HEK293 (cell line): Measurements from ENCODE around the gene CRYZL1.

ENCODE experiments used
- CTCF ChIA-PET: fragments of 350-600 bp; formaldehyde crosslinking; extraction: SDS; loops from one replicate; lab custom pipeline; 2021; ENCODE audit warnings: antibody characterized with exemption; lab: Yijun Ruan, JAX
- POLR2A ChIA-PET: fragments of 300-600 bp; formaldehyde crosslinking; extraction: SDS; loops from one replicate; lab custom pipeline; 2020; ENCODE audit warnings: antibody characterized with exemption, inconsistent platforms; lab: Yijun Ruan, JAX
- H3K27ac ChIP-seq: fragments of 200-500 bp; sonication (Bioruptor generic); 2 replicates; pipeline ENCODE4 v1.5.1; 2014; ENCODE audit warnings: low read depth, low read length, control low read depth, inconsistent platforms; ENCODE audit errors: extremely low read depth
- H3K36me3 ChIP-seq, 2 experiments: fragments of 200-500 bp in 1 of 2; sonication (Bioruptor generic) in 1 of 2; 1 replicate in 1 of 2; 2 replicates in 1 of 2; pipeline ENCODE4 v1.5.1; 2014 to 2017; ENCODE audit warnings: inconsistent platforms in 2 of 2, low read length in 2 of 2; ENCODE audit not compliant: control insufficient read depth in 2 of 2, insufficient read depth in 1 of 2
- H3K4me1 ChIP-seq: fragments of 200-500 bp; sonication (Bioruptor generic); 2 replicates; pipeline ENCODE4 v1.5.1; 2014; ENCODE audit warnings: mild to moderate bottlenecking, low read length, inconsistent platforms; ENCODE audit not compliant: control insufficient read depth, insufficient read depth
- H3K4me3 ChIP-seq: 2 replicates; pipeline ENCODE4 v1.5.1; 2011; ENCODE audit warnings: low read depth, mild to moderate bottlenecking, control low read depth, low read length, moderate library complexity
- H3K9me3 ChIP-seq: fragments of 200-500 bp; sonication (Bioruptor generic); 2 replicates; pipeline ENCODE4 v1.5.1; 2014; ENCODE audit warnings: low read depth, low read length, inconsistent platforms; ENCODE audit not compliant: control insufficient read depth, insufficient read depth
- GLIS1 ChIP-seq: fragments of 450-650 bp; formaldehyde crosslinking; IDR thresholded peaks from 2 replicates; pipeline ENCODE4 v1.5.1; 2016; ENCODE audit warnings: missing biosample characterization, missing genetic modification characterization
- GLIS2 ChIP-seq: fragments of 450-650 bp; formaldehyde crosslinking; IDR thresholded peaks from 2 replicates; pipeline ENCODE4 v1.5.1; 2016; ENCODE audit warnings: missing biosample characterization, missing genetic modification characterization
- HOXC10 ChIP-seq: sonication (generic); formaldehyde crosslinking; IDR thresholded peaks from 2 replicates; pipeline ENCODE4 v1.8.1; 2023; ENCODE audit warnings: mild to moderate bottlenecking, missing genetic modification reagents
- HOXD13 ChIP-seq: sonication (generic); formaldehyde crosslinking; IDR thresholded peaks from 2 replicates; pipeline ENCODE4 v1.8.0; 2022; ENCODE audit warnings: missing genetic modification reagents, borderline replicate concordance
- KLF9 ChIP-seq: fragments of 450-650 bp; formaldehyde crosslinking; IDR thresholded peaks from 2 replicates; pipeline ENCODE4 v1.5.1; 2016; ENCODE audit warnings: missing biosample characterization, missing genetic modification characterization, low read depth
- MYNN ChIP-seq: fragments of 450-650 bp; formaldehyde crosslinking; IDR thresholded peaks from 2 replicates; pipeline ENCODE4 v1.5.1; 2016; ENCODE audit warnings: missing biosample characterization, missing genetic modification characterization, borderline replicate concordance
- SALL2 ChIP-seq: fragments of 450-650 bp; formaldehyde crosslinking; IDR thresholded peaks from 2 replicates; pipeline ENCODE4 v1.5.0; 2017; ENCODE audit warnings: missing biosample characterization, mild to moderate bottlenecking, missing genetic modification characterization, borderline replicate concordance
- TRIM28 ChIP-seq: IDR thresholded peaks from 2 replicates; pipeline ENCODE4 v1.6.1; 2011; ENCODE audit warnings: low read length, control low read depth, borderline replicate concordance
- ZBTB8A ChIP-seq: fragments of 450-650 bp; formaldehyde crosslinking; IDR thresholded peaks from 2 replicates; pipeline ENCODE4 v1.5.1; 2016; ENCODE audit warnings: missing biosample characterization, missing genetic modification characterization
- ZFP69B ChIP-seq: fragments of 450-650 bp; formaldehyde crosslinking; IDR thresholded peaks from 2 replicates; pipeline ENCODE4 v1.5.1; 2016; ENCODE audit warnings: missing biosample characterization, missing genetic modification characterization
- ZIC2 ChIP-seq: fragments of 450-650 bp; formaldehyde crosslinking; IDR thresholded peaks from 2 replicates; pipeline ENCODE4 v1.5.1; 2016; ENCODE audit warnings: missing biosample characterization, missing genetic modification characterization
- ZNF10 ChIP-seq: fragments of 450-650 bp; formaldehyde crosslinking; IDR thresholded peaks from 2 replicates; pipeline ENCODE4 v1.5.1; 2017; ENCODE audit warnings: missing biosample characterization, missing genetic modification characterization
- ZNF157 ChIP-seq: fragments of 450-650 bp; formaldehyde crosslinking; IDR thresholded peaks from 2 replicates; pipeline ENCODE4 v1.5.1; 2016; ENCODE audit warnings: missing biosample characterization, missing genetic modification characterization
- ZNF19 ChIP-seq: fragments of 450-650 bp; formaldehyde crosslinking; IDR thresholded peaks from 2 replicates; pipeline ENCODE4; 2016; ENCODE audit warnings: missing biosample characterization, missing genetic modification characterization, low read depth
- ZNF266 ChIP-seq: fragments of 450-650 bp; formaldehyde crosslinking; IDR thresholded peaks from 2 replicates; pipeline ENCODE4 v1.5.1; 2016; ENCODE audit warnings: missing biosample characterization, missing genetic modification characterization, low read depth
- ZNF324 ChIP-seq: fragments of 450-650 bp; formaldehyde crosslinking; IDR thresholded peaks from 2 replicates; pipeline ENCODE4 v1.5.1; 2016; ENCODE audit warnings: missing biosample characterization, missing genetic modification characterization
- ZNF394 ChIP-seq: fragments of 450-650 bp; formaldehyde crosslinking; IDR thresholded peaks from 2 replicates; pipeline ENCODE4 v1.5.1; 2016; ENCODE audit warnings: missing biosample characterization, missing genetic modification characterization, mild to moderate bottlenecking, moderate library complexity, borderline replicate concordance
- ZNF433 ChIP-seq: fragments of 450-650 bp; formaldehyde crosslinking; IDR thresholded peaks from 2 replicates; pipeline ENCODE4 v1.5.1; 2016; ENCODE audit warnings: missing biosample characterization, missing genetic modification characterization, low read depth
- ZNF488 ChIP-seq: fragments of 450-650 bp; formaldehyde crosslinking; IDR thresholded peaks from 2 replicates; pipeline ENCODE4 v1.5.1; 2016; ENCODE audit warnings: missing biosample characterization, missing genetic modification characterization
- ZNF548 ChIP-seq: fragments of 450-650 bp; formaldehyde crosslinking; IDR thresholded peaks from 2 replicates; pipeline ENCODE4 v1.5.1; 2016; ENCODE audit warnings: missing biosample characterization, missing genetic modification characterization
- ZNF558 ChIP-seq: fragments of 450-650 bp; formaldehyde crosslinking; IDR thresholded peaks from 2 replicates; pipeline ENCODE4 v1.5.1; 2016; ENCODE audit warnings: missing biosample characterization, missing genetic modification characterization
- ZNF561 ChIP-seq: fragments of 450-650 bp; IDR thresholded peaks from 2 replicates; pipeline ENCODE4 v1.5.1; 2018; ENCODE audit warnings: missing biosample characterization, missing genetic modification characterization, borderline replicate concordance
- ZNF571 ChIP-seq: fragments of 450-650 bp; formaldehyde crosslinking; IDR thresholded peaks from 2 replicates; pipeline ENCODE4 v1.5.0; 2017; ENCODE audit warnings: missing biosample characterization, missing genetic modification characterization
- ZNF596 ChIP-seq: fragments of 450-650 bp; IDR thresholded peaks from 2 replicates; pipeline ENCODE4 v1.5.0; 2018; ENCODE audit warnings: missing biosample characterization, mild to moderate bottlenecking, missing genetic modification characterization, moderate library complexity
- ZNF600 ChIP-seq: fragments of 450-650 bp; formaldehyde crosslinking; IDR thresholded peaks from 2 replicates; pipeline ENCODE4 v1.5.1; 2016; ENCODE audit warnings: missing biosample characterization, missing genetic modification characterization
- ZNF677 ChIP-seq: fragments of 450-650 bp; IDR thresholded peaks from 2 replicates; pipeline ENCODE4 v1.5.0; 2018; ENCODE audit warnings: missing biosample characterization, mild to moderate bottlenecking, missing genetic modification characterization, moderate library complexity
- ZNF830 ChIP-seq: fragments of 450-650 bp; IDR thresholded peaks from 2 replicates; pipeline ENCODE4 v1.5.0; 2018; ENCODE audit warnings: missing biosample characterization, missing genetic modification characterization, low read depth, mild to moderate bottlenecking, moderate library complexity
- TF ChIP-seq, protein P1 (sequence below): fragments of 450-650 bp; formaldehyde crosslinking; IDR thresholded peaks from 2 replicates; pipeline ENCODE4 v1.5.1; 2016; ENCODE audit warnings: missing biosample characterization, missing genetic modification characterization
- TF ChIP-seq, protein P2 (sequence below): fragments of 450-650 bp; formaldehyde crosslinking; IDR thresholded peaks from 2 replicates; pipeline ENCODE4 v1.5.1; 2016; ENCODE audit warnings: missing biosample characterization, missing genetic modification characterization
- TF ChIP-seq, protein P3 (sequence below): fragments of 450-650 bp; formaldehyde crosslinking; optimal IDR thresholded peaks from 2 replicates; pipeline ENCODE3; 2016; ENCODE audit warnings: missing biosample characterization, mild to moderate bottlenecking, missing genetic modification characterization

CRYZL1 gene

GRCh38 chr21:33666153-33666552, 24.6 kb upstream of the CRYZL1 start:
- CTCF ChIA-PET: no interaction called here

GRCh38 chr21:33664135-33664534, 22.6 kb upstream of the CRYZL1 start:
- H3K4me1 ChIP-seq: no peaks in the 10 kb centered on the region
- H3K27ac ChIP-seq: no peak overlapping the region
- TF ChIP-seq ZIC2: no peak
- TF ChIP-seq GLIS2: no peak
- TF ChIP-seq ZBTB8A (tag by site-specific recombination): no peak
- TF ChIP-seq, protein P1, sequence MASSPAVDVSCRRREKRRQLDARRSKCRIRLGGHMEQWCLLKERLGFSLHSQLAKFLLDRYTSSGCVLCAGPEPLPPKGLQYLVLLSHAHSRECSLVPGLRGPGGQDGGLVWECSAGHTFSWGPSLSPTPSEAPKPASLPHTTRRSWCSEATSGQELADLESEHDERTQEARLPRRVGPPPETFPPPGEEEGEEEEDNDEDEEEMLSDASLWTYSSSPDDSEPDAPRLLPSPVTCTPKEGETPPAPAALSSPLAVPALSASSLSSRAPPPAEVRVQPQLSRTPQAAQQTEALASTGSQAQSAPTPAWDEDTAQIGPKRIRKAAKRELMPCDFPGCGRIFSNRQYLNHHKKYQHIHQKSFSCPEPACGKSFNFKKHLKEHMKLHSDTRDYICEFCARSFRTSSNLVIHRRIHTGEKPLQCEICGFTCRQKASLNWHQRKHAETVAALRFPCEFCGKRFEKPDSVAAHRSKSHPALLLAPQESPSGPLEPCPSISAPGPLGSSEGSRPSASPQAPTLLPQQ: no peak
- TF ChIP-seq, protein P2, sequence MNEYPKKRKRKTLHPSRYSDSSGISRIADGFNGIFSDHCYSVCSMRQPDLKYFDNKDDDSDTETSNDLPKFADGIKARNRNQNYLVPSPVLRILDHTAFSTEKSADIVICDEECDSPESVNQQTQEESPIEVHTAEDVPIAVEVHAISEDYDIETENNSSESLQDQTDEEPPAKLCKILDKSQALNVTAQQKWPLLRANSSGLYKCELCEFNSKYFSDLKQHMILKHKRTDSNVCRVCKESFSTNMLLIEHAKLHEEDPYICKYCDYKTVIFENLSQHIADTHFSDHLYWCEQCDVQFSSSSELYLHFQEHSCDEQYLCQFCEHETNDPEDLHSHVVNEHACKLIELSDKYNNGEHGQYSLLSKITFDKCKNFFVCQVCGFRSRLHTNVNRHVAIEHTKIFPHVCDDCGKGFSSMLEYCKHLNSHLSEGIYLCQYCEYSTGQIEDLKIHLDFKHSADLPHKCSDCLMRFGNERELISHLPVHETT (tag by site-specific recombination): no peak
- TF ChIP-seq ZNF830 (tag by site-specific recombination): no peak
- TF ChIP-seq ZNF324 (tag by site-specific recombination): no peak
- no peak for TF ChIP-seq ZNF571 (tag by site-specific recombination)
- TF ChIP-seq ZNF394 (tag by site-specific recombination): no peak
- TF ChIP-seq ZNF600 (tag by site-specific recombination): no peak
- no peak for TF ChIP-seq ZNF558
- no peak for TF ChIP-seq ZNF10
- TF ChIP-seq, all 188 proteins: peak for 0
- no peaks in the 10 kb centered on the region for H3K9me3 ChIP-seq
- no peak overlapping the region for H3K4me3 ChIP-seq
- no peaks in the 10 kb centered on the region for H3K36me3 ChIP-seq
- ChIA-PET POLR2A (no interaction called here), CTCF (interaction anchor here (0.7 kb wide), 2 partner anchors 22 to 231 kb away, joined by 3 read pairs; no protein-coding TSS in a partner anchor)

More at GRCh38 chr21:33666153-33666552, 24.6 kb upstream of the CRYZL1 start:
- H3K36me3 ChIP-seq: no peaks in the 10 kb centered on the region; a peak in 1 of 3 replicates
- H3K4me3 ChIP-seq: no peak overlapping the region
- no peaks in the 10 kb centered on the region for H3K9me3 ChIP-seq
- POLR2A ChIA-PET: interaction anchor here (0.8 kb wide), 1 partner anchor 16 kb away, joined by 4 read pairs; no protein-coding TSS in a partner anchor
- H3K4me1 ChIP-seq: no peaks in the 10 kb centered on the region
- H3K27ac ChIP-seq: no peak overlapping the region
- no peak for TF ChIP-seq ZNF548 (tag by site-specific recombination)
- TF ChIP-seq ZNF157 (tag by site-specific recombination): no peak
- no peak for TF ChIP-seq ZNF677
- no peak for TF ChIP-seq ZIC2
- no peak for TF ChIP-seq ZFP69B (tag by site-specific recombination)
- no peak for TF ChIP-seq TRIM28
- TF ChIP-seq HOXD13: no peak
- no peak for TF ChIP-seq ZNF433 (tag by site-specific recombination)
- TF ChIP-seq ZNF561 (tag by site-specific recombination): no peak
- no peak for TF ChIP-seq KLF9 (tag by site-specific recombination)
- no peak for TF ChIP-seq ZBTB8A (tag by site-specific recombination)
- no peak for TF ChIP-seq MYNN (tag by site-specific recombination)
- TF ChIP-seq, all 188 proteins: peak for 0

- CTCF ChIA-PET: interaction anchor here (0.7 kb wide), 1 partner anchor 135 kb away, joined by 3 read pairs; no protein-coding TSS in a partner anchor
- POLR2A ChIA-PET: no interaction called here
- TF ChIP-seq HOXC10 (CRISPR knock-in tag): no peak
- no peak for TF ChIP-seq ZIC2
- no peak for TF ChIP-seq GLIS2
- no peak for TF ChIP-seq ZNF266 (tag by site-specific recombination)
- TF ChIP-seq ZNF19 (tag by site-specific recombination): no peak
- no peak for TF ChIP-seq ZNF324 (tag by site-specific recombination)
- TF ChIP-seq SALL2 (tag by site-specific recombination): no peak
- no peak for TF ChIP-seq ZNF488 (tag by site-specific recombination)
- no peak for TF ChIP-seq ZNF394 (tag by site-specific recombination)
- no peak for TF ChIP-seq GLIS1 (tag by site-specific recombination)
- TF ChIP-seq, protein P3, sequence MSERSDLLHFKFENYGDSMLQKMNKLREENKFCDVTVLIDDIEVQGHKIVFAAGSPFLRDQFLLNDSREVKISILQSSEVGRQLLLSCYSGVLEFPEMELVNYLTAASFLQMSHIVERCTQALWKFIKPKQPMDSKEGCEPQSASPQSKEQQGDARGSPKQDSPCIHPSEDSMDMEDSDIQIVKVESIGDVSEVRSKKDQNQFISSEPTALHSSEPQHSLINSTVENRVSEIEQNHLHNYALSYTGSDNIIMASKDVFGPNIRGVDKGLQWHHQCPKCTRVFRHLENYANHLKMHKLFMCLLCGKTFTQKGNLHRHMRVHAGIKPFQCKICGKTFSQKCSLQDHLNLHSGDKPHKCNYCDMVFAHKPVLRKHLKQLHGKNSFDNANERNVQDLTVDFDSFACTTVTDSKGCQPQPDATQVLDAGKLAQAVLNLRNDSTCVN: no peak
- no peak for TF ChIP-seq ZNF596 (tag by site-specific recombination)
Measured at GRCh38 chr21:33663241-33663640, 21.7 kb upstream of the CRYZL1 start.

More at GRCh38 chr21:33663241-33663640, 21.7 kb upstream of the CRYZL1 start:
- no peak overlapping the region for H3K4me3 ChIP-seq
- no peak overlapping the region for H3K27ac ChIP-seq
- no peaks in the 10 kb centered on the region for H3K36me3 ChIP-seq
- H3K9me3 ChIP-seq: no peaks in the 10 kb centered on the region
- H3K4me1 ChIP-seq: no peaks in the 10 kb centered on the region
